WTC11 (cell line): ENCODE data around the gene RAI14. TPM values are rescaled to one million over a fixed set of nuclear protein-coding genes. Genes with fewer than 3 reads are reported as not detected.

ENCODE experiments used
- ATAC-seq: fragments of 200-7000 bp; cut with Tn5 transposase; 2 replicates; pipeline ENCODE4 v1.10.0; 2021; ENCODE audit warnings: mild to moderate bottlenecking, moderate library complexity
- CTCF ChIA-PET: fragments of 300-600 bp; sonication (Branson Sonifier 250); formaldehyde crosslinking; loops from one replicate; lab custom pipeline; 2021; ENCODE audit warnings: antibody characterized with exemption; lab: Charles Lee
- POLR2A ChIA-PET: fragments of 350-600 bp; sonication (Branson Sonifier 250); formaldehyde crosslinking; loops from one replicate; lab custom pipeline; 2021; ENCODE audit warnings: antibody characterized with exemption; lab: Charles Lee
- DNase-seq: peaks from one replicate; pipeline ENCODE4 v3.0.0; 2021; ENCODE audit warnings: low spot score
- H3K27ac Mint-ChIP-seq: 2 replicates; pipeline ENCODE4 v1.8.0; 2021; ENCODE audit warnings: mixed read lengths
- H3K27me3 Mint-ChIP-seq: 2 replicates; pipeline ENCODE4 v1.8.0; 2021; ENCODE audit warnings: low read depth, mild to moderate bottlenecking, moderate library complexity, mixed read lengths
- H3K36me3 Mint-ChIP-seq: 2 replicates; pipeline ENCODE4 v1.8.0; 2021; ENCODE audit warnings: mixed read lengths
- H3K4me1 Mint-ChIP-seq: 2 replicates; pipeline ENCODE4 v1.8.0; 2022; ENCODE audit warnings: mixed read lengths
- H3K4me3 Mint-ChIP-seq: 2 replicates; pipeline ENCODE4 v1.8.0; 2021; ENCODE audit warnings: mild to moderate bottlenecking, moderate library complexity, mixed read lengths
- H3K9me3 Mint-ChIP-seq: 2 replicates; pipeline ENCODE4 v1.8.0; 2021; ENCODE audit warnings: mixed read lengths
- AR ChIP-seq: fragments of 250-450 bp; sonication (Bioruptor Pico); IDR thresholded peaks from 2 replicates; pipeline ENCODE4 v1.9.0; 2021; ENCODE audit warnings: mild to moderate bottlenecking
- ATF3 ChIP-seq: sonication (generic); formaldehyde crosslinking; conservative IDR thresholded peaks from 2 replicates; pipeline ENCODE4 v1.8.1; 2022; ENCODE audit warnings: mild to moderate bottlenecking, missing genetic modification reagents
- CBFB ChIP-seq: sonication (generic); formaldehyde crosslinking; IDR thresholded peaks from 2 replicates; pipeline ENCODE4 v1.8.1; 2022; ENCODE audit warnings: mild to moderate bottlenecking, low read depth, missing genetic modification reagents
- CTCF ChIP-seq: fragments of 200-600 bp; IDR thresholded peaks from 2 replicates; pipeline ENCODE4 v1.8.0; 2022; ENCODE audit warnings: antibody characterized with exemption
- ESRRA ChIP-seq: sonication (generic); formaldehyde crosslinking; IDR thresholded peaks from 2 replicates; pipeline ENCODE4 v1.8.1; 2022; ENCODE audit warnings: mild to moderate bottlenecking, missing genetic modification reagents, borderline replicate concordance
- GABPB1 ChIP-seq: sonication (generic); formaldehyde crosslinking; IDR thresholded peaks from 2 replicates; pipeline ENCODE4 v1.8.1; 2023; ENCODE audit warnings: mild to moderate bottlenecking, missing genetic modification reagents
- GTF2I ChIP-seq: fragments of 250-450 bp; sonication (Bioruptor Pico); conservative IDR thresholded peaks from 2 replicates; pipeline ENCODE4 v1.4.0; 2021; ENCODE audit warnings: mild to moderate bottlenecking
- MAX ChIP-seq: sonication (generic); formaldehyde crosslinking; IDR thresholded peaks from 2 replicates; pipeline ENCODE4 v1.8.0; 2022; ENCODE audit warnings: mild to moderate bottlenecking, missing genetic modification reagents
- NFE2L1 ChIP-seq: sonication (generic); formaldehyde crosslinking; IDR thresholded peaks from 2 replicates; pipeline ENCODE4 v1.8.1; 2023; ENCODE audit warnings: missing genetic modification reagents
- NR3C1 ChIP-seq: sonication (generic); formaldehyde crosslinking; conservative IDR thresholded peaks from 2 replicates; pipeline ENCODE4 v1.8.1; 2023; ENCODE audit warnings: low read depth, mild to moderate bottlenecking, missing genetic modification reagents
- OVOL2 ChIP-seq: fragments of 250-450 bp; sonication (Bioruptor Pico); IDR thresholded peaks from 2 replicates; pipeline ENCODE4 v1.9.0; 2021; ENCODE audit warnings: mild to moderate bottlenecking, borderline replicate concordance
- RORB ChIP-seq: fragments of 250-450 bp; sonication (Bioruptor Pico); IDR thresholded peaks from 2 replicates; pipeline ENCODE4 v1.9.0; 2021; ENCODE audit warnings: mild to moderate bottlenecking
- ZBTB21 ChIP-seq: sonication (generic); formaldehyde crosslinking; IDR thresholded peaks from 2 replicates; pipeline ENCODE4 v1.8.1; 2023; ENCODE audit warnings: mild to moderate bottlenecking, missing genetic modification reagents, borderline replicate concordance
- ZNF263 ChIP-seq: sonication (generic); formaldehyde crosslinking; IDR thresholded peaks from 2 replicates; pipeline ENCODE4 v1.8.1; 2022; ENCODE audit warnings: low read depth, mild to moderate bottlenecking, moderate library complexity, missing genetic modification reagents
- ZNF512 ChIP-seq: sonication (generic); formaldehyde crosslinking; IDR thresholded peaks from 2 replicates; pipeline ENCODE4 v1.8.1; 2022; ENCODE audit warnings: missing genetic modification reagents, borderline replicate concordance
- ZNF532 ChIP-seq: fragments of 250-450 bp; sonication (Bioruptor Pico); IDR thresholded peaks from 2 replicates; pipeline ENCODE4 v1.9.0; 2021; ENCODE audit warnings: mild to moderate bottlenecking, borderline replicate concordance
- total RNA-seq: library from RNA; stranded (reverse); gene quantifications from 3 replicates; pipeline ENCODE4 v1.2.3, GENCODE V29; 2021

The RAI14 gene
- total RNA-seq, 1 experiment from 2014 or later: 185 TPM

GRCh38 chr5:34715711-34716110 is 59.6 kb downstream of the RAI14 start (continued):
- no peak for TF ChIP-seq ZNF512 (CRISPR knock-in tag)
- no peak for TF ChIP-seq MAX (CRISPR knock-in tag)
- no peak for TF ChIP-seq CBFB (CRISPR knock-in tag)
- TF ChIP-seq RORB (CRISPR knock-in tag): no peak
- TF ChIP-seq AR (CRISPR knock-in tag): no peak
- no peak for TF ChIP-seq GABPB1 (CRISPR knock-in tag)
- no peak for TF ChIP-seq NR3C1 (CRISPR knock-in tag)
- TF ChIP-seq GTF2I (CRISPR knock-in tag): no peak
- no peak for TF ChIP-seq ZNF263
- no peak for TF ChIP-seq ZBTB21 (CRISPR knock-in tag)
- no peak for TF ChIP-seq CTCF
- TF ChIP-seq, all 79 proteins: peak for 0

- Mint-ChIP-seq H3K4me1 (peaks cover 66% of the 10 kb centered on the region), H3K9me3 (no peaks in the 10 kb centered on the region), H3K27ac (peak overlapping the region; percentile 98), H3K27me3 (no peaks in the 10 kb centered on the region), H3K36me3 (peaks cover 11% of the 10 kb centered on the region), H3K4me3 (peak overlapping the region; percentile 44)
- ATAC-seq (no peak), DNase-seq (no peak)
- ChIA-PET CTCF (interaction anchor here (0.9 kb wide), 1 partner anchor 13 kb away, joined by 5 read pairs; no protein-coding TSS in a partner anchor), POLR2A (interaction anchor here (1.4 kb wide), 1 partner anchor 193 kb away, joined by 3 read pairs; no protein-coding TSS in a partner anchor)
- TF ChIP-seq OVOL2 (CRISPR knock-in tag) (no peak), ESRRA (CRISPR knock-in tag) (no peak), ATF3 (CRISPR knock-in tag) (no peak), NFE2L1 (CRISPR knock-in tag) (no peak), ZNF532 (CRISPR knock-in tag) (no peak)
Measured at GRCh38 chr5:34716986-34717385, 60.9 kb downstream of the RAI14 start.
